ENCODE measurements around the gene C3. TPM values are rescaled to one million over a fixed set of nuclear protein-coding genes. Genes with fewer than 3 reads are reported as not detected.

C3 gene
- total RNA-seq, result 1,000 to 10,000 TPM in 2 of 6 donors, 100 to 1,000 TPM in 3, 10 to 100 TPM in 1; 67.7 to 3,753 (median 558) TPM
- polyA plus RNA-seq, result 1,000 to 10,000 TPM in 1 of 2 donors, 100 to 1,000 TPM in 1; 447 to 1,383 TPM

DNA sequence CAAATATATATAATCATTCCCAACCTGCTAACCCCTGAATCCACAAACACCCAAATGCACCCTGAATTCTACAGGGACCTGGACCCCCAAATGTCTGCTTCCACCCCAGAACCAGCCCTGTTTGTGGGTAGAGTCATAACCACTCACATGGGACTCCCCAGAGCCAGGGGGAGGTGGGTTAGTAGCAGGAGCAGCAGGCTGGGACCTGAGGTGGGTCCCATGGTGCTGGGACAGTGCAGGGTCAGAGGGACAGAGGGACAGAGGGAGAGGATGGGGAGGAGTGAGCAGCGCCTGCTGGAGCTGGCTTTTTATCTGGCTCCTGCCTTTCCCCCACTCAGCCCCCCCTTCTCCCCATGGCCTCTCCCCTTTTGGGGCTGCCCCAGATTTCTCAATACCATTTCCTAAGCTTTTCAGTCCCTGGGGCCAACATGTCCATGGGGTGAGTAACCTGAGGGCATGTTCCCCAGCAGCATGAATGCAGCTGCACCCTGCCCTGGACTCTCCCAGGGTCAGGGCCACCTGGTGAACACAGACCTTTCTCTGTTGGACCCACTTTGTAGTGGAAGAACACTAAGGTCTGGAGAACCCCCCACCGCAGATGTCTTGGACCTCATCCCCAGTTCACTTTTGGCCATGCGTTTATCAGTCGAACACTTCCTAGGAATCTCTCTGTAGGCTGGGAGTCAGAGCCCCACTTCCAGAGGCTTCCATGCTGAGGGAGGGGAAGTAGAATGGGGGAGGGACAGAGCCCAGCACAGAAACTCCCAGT, at the start of gene C3:
TSS of gene C3 (minus strand) at position 282 of the 769 bp plus-strand sequence. CDS start at position 221, 61 bp downstream.
- FAIRE-seq (no peak), ATAC-seq (peak in 3 of 4 donors; percentile 59 to 70 (median 60)), DNase-seq (peak in 3 of 6 donors; percentile 65 to 86 (median 70))
- peak within 1 kb of the TSS in 3 of 4 donors; percentile 39 to 86 (median 82) for H3K27ac ChIP-seq
- intact Hi-C loops (cut with DNase I), result no loop called here
- H3K4me1 ChIP-seq, result peaks cover 7 to 49% (median 33%) of the 10 kb centered on the region in 3 donors
- peak within 1 kb of the TSS in 3 of 4 donors; percentile 1 to 52 (median 40) for H3K4me3 ChIP-seq
- no peaks in the 10 kb centered on the region for H3K9me3 ChIP-seq
- WGBS, 2 donors, result 68 to 70% methylated on average over 4 of the region's 4 CpGs
- TF ChIP-seq, protein P1, sequence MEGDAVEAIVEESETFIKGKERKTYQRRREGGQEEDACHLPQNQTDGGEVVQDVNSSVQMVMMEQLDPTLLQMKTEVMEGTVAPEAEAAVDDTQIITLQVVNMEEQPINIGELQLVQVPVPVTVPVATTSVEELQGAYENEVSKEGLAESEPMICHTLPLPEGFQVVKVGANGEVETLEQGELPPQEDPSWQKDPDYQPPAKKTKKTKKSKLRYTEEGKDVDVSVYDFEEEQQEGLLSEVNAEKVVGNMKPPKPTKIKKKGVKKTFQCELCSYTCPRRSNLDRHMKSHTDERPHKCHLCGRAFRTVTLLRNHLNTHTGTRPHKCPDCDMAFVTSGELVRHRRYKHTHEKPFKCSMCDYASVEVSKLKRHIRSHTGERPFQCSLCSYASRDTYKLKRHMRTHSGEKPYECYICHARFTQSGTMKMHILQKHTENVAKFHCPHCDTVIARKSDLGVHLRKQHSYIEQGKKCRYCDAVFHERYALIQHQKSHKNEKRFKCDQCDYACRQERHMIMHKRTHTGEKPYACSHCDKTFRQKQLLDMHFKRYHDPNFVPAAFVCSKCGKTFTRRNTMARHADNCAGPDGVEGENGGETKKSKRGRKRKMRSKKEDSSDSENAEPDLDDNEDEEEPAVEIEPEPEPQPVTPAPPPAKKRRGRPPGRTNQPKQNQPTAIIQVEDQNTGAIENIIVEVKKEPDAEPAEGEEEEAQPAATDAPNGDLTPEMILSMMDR (IDR thresholded peaks at IDR 0.05), result no peak
- no peaks in the 10 kb centered on the region for H3K27me3 ChIP-seq
- H3K36me3 ChIP-seq, result no peaks in the 10 kb centered on the region

GRCh38 chr19:6769006-6769619, 48.7 kb upstream of the C3 start:
- intact Hi-C loops (cut with DNase I), result no loop called here
- TF ChIP-seq, protein P1 (IDR thresholded peaks at IDR 0.05), result peak in 3 of 4 donors; percentile 5 to 18 (median 8)
- H3K27me3 ChIP-seq, result no peaks in the 10 kb centered on the region
- FAIRE-seq (no peak), DNase-seq (no peak), ATAC-seq (no peak)
- H3K36me3 ChIP-seq, result no peaks in the 10 kb centered on the region
- 51% methylated on average over 11 of the region's 11 CpGs for WGBS, 2 donors
- H3K9me3 ChIP-seq, result no peaks in the 10 kb centered on the region
- H3K4me1 ChIP-seq, result peaks cover 0 to 9% (median 8%) of the 10 kb centered on the region in 3 donors
- H3K27ac ChIP-seq, result no peak overlapping the region
- no peak overlapping the region for H3K4me3 ChIP-seq

- Histone ChIP-seq H3K36me3 (no peaks in the 10 kb centered on the region), H3K4me3 (no peak overlapping the region), H3K4me1 (peaks cover 0 to 9% (median 8%) of the 10 kb centered on the region in 3 donors), H3K27ac (peak overlapping the region in 2 of 4 donors; percentile 55 to 82), H3K9me3 (no peaks in the 10 kb centered on the region), H3K27me3 (no peaks in the 10 kb centered on the region)
- no peak for DNase-seq
- 52 to 64% methylated on average over 8 of the region's 8 CpGs for WGBS, 2 donors
- no peak for ATAC-seq
- TF ChIP-seq, protein P1 (IDR thresholded peaks at IDR 0.05), result no peak
- no peak for FAIRE-seq
- intact Hi-C loops (cut with DNase I), result no loop called here
Measured at GRCh38 chr19:6768236-6768785, 47.9 kb upstream of the C3 start.

DNA sequence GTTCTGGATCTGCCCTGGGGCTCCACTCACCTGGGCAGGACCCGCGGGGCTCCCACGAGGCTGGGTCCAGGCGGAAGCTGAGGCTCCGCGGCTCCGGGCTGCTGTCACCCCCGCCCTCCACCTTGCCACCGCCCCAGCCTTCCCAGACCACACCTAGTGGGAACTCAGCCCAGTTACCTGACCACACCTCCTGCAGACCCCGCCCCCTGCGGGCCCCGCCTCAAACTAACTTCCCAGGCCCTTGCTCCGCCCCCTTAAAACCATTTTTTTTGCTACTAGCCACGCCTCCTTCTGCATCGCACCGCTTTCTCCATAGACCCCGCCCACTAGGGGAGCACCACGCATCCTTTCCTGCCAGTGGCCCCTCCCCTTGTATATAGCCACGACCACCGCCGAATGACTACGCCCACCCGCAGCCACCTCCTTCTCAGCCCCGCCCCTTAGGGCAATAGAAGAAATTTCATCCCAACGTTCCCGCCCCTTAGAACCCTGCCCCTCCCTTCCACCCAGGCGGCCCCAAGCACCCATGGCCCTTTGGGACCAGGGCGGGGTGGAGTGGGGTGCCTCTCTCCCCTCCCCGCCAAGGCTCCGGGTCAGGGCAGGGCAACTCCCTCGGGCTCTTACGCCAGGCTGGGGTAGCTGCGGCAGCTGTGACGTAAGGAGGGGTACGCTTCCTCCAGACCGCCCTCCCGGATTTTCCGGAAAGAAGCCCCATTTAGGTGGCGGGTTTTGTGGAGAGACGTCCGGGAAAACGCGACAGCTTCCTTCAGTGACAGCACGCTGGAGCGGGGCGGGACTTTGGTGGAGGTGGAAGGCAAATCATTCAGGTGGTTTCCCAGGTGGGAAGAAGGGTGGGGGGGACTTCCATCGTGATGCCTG, 47.1 kb upstream of the C3 start, which contains the start of gene SH2D3A:
TSS of gene SH2D3A (minus strand) at position 79 of the 879 bp plus-strand sequence. CDS start 3,687 bp downstream, outside the sequence.
- Histone ChIP-seq H3K27me3 (no peaks in the 10 kb centered on the region), H3K9me3 (no peaks in the 10 kb centered on the region), H3K27ac (peak within 1 kb of the TSS; percentile 31 to 85 (median 83)), H3K4me3 (peak within 1 kb of the TSS; percentile 44 to 69 (median 46)), H3K36me3 (no peaks in the 10 kb centered on the region), H3K4me1 (peaks cover 0 to 9% (median 8%) of the 10 kb centered on the region in 3 donors)
- TF ChIP-seq, protein P1 (IDR thresholded peaks at IDR 0.05), result no peak
- DNase-seq, result peak; percentile 93 to 98 (median 95)
- WGBS, 2 donors, result 5% methylated on average over 45 to 47 of the region's 47 CpGs
- intact Hi-C loops (cut with DNase I), result no loop called here
- FAIRE-seq, result no peak
- peak; percentile 87 to 93 (median 92) for ATAC-seq

Data from pancreas (tissue), 10 donors.